Choroid plexus epithelial cell (primary cell): Measurements from ENCODE around the gene KIF1B.
A peak's percentile ranks its signal among the peaks of the same experiment; 100 is the strongest.

ENCODE experiments used
- DNase-seq: peaks from one replicate; pipeline ENCODE4 v3.0.0-alpha.2; 2010; ENCODE audit warnings: low read depth
- H3K4me3 ChIP-seq: 2 replicates; pipeline ENCODE4 v1.5.1; 2011; ENCODE audit warnings: low read depth, mild to moderate bottlenecking, control low read depth, low read length, moderate library complexity
- CTCF ChIP-seq: conservative IDR thresholded peaks from 2 replicates; pipeline ENCODE4 v1.5.1; 2011; ENCODE audit warnings: low read depth, mild to moderate bottlenecking, control low read depth, inconsistent platforms, low read length, moderate library complexity

KIF1B gene

GRCh38 chr1:10232163-10232562 lies 21.8 kb downstream of the KIF1B start:
- no peak for TF ChIP-seq CTCF
- H3K4me3 ChIP-seq: no peak overlapping the region
- DNase-seq: peak; percentile 58

GRCh38 chr1:10236405-10237156 lies 26.2 kb downstream of the KIF1B start:
- DNase-seq: peak; percentile 33
- H3K4me3 ChIP-seq: no peak overlapping the region
- TF ChIP-seq CTCF: no peak

- no peak overlapping the region for H3K4me3 ChIP-seq
- DNase-seq: no peak
- no peak for TF ChIP-seq CTCF
These were observed 26.8 kb downstream of the KIF1B start for GRCh38 chr1:10237157-10237539.

GRCh38 chr1:10242135-10242534 lies 31.8 kb downstream of the KIF1B start:
- no peak overlapping the region for H3K4me3 ChIP-seq
- no peak for DNase-seq
- TF ChIP-seq CTCF: no peak

GRCh38 chr1:10242811-10243210 lies 32.4 kb downstream of the KIF1B start:
- TF ChIP-seq CTCF: no peak
- no peak overlapping the region for H3K4me3 ChIP-seq
- no peak for DNase-seq

GRCh38 chr1:10245674-10246073 lies 35.3 kb downstream of the KIF1B start:
- no peak overlapping the region for H3K4me3 ChIP-seq
- no peak for TF ChIP-seq CTCF

GRCh38 chr1:10249808-10250457 lies 39.6 kb downstream of the KIF1B start:
- TF ChIP-seq CTCF: no peak
- no peak for DNase-seq
- H3K4me3 ChIP-seq: no peak overlapping the region

More at GRCh38 chr1:10245674-10246073, 35.3 kb downstream of the KIF1B start:
- DNase-seq: no peak
